GM19372 (cell line): Measurements from ENCODE around the gene NAALAD2.
"Not testable (repeated sequence)": the region's sequence is repeated elsewhere in the genome, so short reads cannot be mapped to it uniquely, and the experiment has no call there.

Experiments
- ATAC-seq: cut with Tn5 transposase; IDR thresholded peaks from one replicate; pipeline ENCODE4 v1.9.1; 2021; ENCODE audit warnings: mild to moderate bottlenecking, low read depth, moderate library complexity; ENCODE audit not compliant: unreplicated experiment

NAALAD2 gene

DNA sequence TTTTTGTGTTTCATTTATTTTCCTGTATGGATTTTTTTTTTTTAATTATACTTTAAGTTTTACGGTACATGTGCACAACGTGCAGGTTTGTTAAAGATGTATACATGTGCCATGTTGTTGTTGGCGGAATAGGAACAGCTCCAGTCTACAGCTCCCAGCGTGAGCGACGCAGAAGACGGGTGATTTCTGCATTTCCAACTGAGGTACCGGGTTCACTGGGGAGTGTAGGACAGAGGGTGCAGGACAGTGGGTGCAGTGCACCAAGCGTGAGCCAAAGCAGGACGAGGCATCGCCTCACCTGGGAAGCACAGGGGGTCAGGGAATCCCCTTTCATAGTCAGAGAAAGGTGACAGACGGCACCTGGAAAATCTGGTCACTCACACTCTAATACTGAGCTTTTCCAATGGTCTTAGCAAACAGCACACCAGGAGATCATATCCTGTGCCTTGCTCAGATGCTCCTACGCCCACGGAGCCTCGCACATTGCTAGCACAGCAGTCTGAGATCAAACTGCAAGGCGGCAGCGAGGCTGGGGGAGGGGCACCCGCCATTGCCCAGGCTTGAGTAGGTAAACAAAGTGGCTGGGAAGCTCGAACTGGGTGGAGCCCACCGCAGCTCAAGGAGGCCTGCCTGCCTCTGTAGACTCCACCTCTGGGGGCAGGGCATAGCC lies 105.6 kb downstream of the NAALAD2 start:
- not testable (repeated sequence) for ATAC-seq

DNA sequence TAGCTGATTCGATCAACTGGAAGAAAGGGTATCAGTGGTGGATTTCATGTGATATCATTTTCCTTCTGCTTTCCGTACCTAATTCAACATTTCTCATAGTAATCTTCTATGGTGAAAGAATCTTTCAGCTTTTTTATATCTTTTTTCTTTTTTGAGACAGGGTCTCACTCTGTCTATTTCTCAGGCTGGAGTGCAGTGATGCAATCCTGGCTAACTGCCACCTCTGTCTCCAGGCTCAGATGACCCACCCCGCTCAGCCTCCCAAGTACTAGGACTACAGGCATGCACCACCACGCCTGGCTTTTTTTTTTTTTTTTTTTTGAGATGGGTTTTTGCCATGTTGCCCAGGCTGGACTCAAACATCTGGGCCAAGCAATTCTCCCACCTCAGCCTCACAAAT lies 107.0 kb downstream of the NAALAD2 start:
- ATAC-seq, result no peak
